AG09319 (cell line): ENCODE data around the gene TCL1A.
"Not testable (repeated sequence)": the region's sequence is repeated elsewhere in the genome, so short reads cannot be mapped to it uniquely, and the experiment has no call there.

Experiments used
- DNase-seq: peaks from one replicate; pipeline ENCODE4 v3.0.0-alpha.2; 2010; ENCODE audit warnings: low read depth; ENCODE audit errors: extremely low read depth
- CTCF ChIP-seq: IDR thresholded peaks from 2 replicates; pipeline ENCODE4 v1.5.1; 2011; ENCODE audit warnings: low read depth, mild to moderate bottlenecking, inconsistent platforms, low read length, moderate library complexity

Gene TCL1A

GRCh38 chr14:95713596-95714371, at the start of gene TCL1A:
TSS of gene TCL1A (minus strand) at chr14:95714125. CDS start at chr14:95714066, 59 bp downstream.
- DNase-seq: no peak
- no peak for TF ChIP-seq CTCF

- DNase-seq: not testable (repeated sequence)
These were observed 49.1 kb upstream of the TCL1A start for GRCh38 chr14:95763032-95763431.

GRCh38 chr14:95761436-95761835, 47.5 kb upstream of the TCL1A start:
- DNase-seq: no peak
- no peak for TF ChIP-seq CTCF

GRCh38 chr14:95760596-95760995, 46.7 kb upstream of the TCL1A start:
- no peak for TF ChIP-seq CTCF
- DNase-seq: no peak

- DNase-seq: no peak
- no peak for TF ChIP-seq CTCF
These were observed 46.0 kb upstream of the TCL1A start for GRCh38 chr14:95759941-95760340.

- no peak for DNase-seq
These were observed 44.4 kb upstream of the TCL1A start for GRCh38 chr14:95758331-95758730.

GRCh38 chr14:95756751-95757150, 42.8 kb upstream of the TCL1A start:
- DNase-seq: no peak
- TF ChIP-seq CTCF: no peak

More at GRCh38 chr14:95758331-95758730, 44.4 kb upstream of the TCL1A start:
- no peak for TF ChIP-seq CTCF

GRCh38 chr14:95756127-95756526, 42.2 kb upstream of the TCL1A start:
- TF ChIP-seq CTCF: no peak
- no peak for DNase-seq
